NCI-H2227 (cell line): ENCODE data around the gene DHRS11.
A peak's percentile ranks its signal among the peaks of the same experiment; 100 is the strongest.

Experiments
- DNase-seq: peaks from one replicate; lab custom pipeline; 2025; ENCODE audit not compliant: unreplicated experiment; lab: John Stamatoyannopoulos, UW

Gene DHRS11

DNA sequence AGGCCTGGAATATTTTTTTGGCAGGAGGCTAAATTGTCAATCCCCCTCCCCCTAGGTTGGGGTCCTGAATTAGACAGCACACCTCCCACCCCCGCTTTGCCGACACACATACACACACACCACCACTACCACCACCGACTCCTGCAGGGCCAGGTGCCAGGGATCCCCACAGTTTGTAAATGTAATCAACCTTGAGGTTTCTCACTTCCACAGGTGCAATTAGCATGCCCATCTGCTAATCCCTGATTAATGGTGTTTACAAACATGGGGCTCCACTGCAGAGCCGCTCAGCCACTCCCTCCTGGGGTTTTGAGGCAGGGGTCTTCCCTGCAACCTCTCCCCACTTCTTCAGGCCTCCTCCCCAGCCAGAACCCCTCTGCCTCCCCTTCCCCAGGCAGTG is 21.5 kb downstream of the DHRS11 start:
- DNase-seq = no peak

DNA sequence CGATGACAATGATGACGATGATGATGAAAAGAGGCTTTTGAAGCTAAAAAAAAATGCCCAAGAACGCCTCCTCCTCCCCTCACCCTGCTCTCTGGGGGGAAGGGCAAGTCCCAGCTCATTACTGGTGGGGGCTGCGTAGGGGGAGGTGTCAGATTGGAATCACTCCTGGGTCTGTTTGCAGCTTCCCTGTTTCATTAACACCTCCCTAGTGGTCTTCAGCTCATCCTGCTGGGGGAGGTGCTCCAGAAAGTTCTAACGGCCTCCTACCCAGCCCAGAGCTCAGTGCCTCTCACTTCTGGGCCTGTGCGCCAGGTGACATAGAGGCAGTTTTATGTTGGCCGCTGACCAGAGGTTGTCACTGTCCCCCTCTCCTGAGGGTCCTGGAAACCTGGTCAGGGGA is 22.4 kb downstream of the DHRS11 start:
- no peak for DNase-seq

DNA sequence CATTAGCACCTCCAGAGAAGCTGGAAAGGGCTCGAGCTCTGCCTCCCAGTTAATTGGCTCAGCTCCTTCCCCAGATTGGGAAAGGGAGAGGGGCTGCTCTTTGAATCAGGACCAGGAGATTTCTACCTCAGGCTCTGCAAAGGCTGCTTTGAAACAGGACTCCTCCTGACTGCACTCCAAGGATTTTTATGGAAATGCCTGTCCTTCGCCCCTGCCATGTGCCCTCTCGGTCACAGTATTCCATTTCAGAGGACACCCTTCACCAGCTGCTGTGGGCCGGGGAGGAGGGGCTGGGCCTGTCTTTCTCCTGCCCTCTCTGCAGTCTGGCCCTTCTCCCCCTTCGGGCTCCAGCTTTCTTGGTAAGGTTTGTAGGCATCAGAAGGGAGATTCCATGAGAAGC is 23.3 kb downstream of the DHRS11 start:
- DNase-seq = no peak

DNA sequence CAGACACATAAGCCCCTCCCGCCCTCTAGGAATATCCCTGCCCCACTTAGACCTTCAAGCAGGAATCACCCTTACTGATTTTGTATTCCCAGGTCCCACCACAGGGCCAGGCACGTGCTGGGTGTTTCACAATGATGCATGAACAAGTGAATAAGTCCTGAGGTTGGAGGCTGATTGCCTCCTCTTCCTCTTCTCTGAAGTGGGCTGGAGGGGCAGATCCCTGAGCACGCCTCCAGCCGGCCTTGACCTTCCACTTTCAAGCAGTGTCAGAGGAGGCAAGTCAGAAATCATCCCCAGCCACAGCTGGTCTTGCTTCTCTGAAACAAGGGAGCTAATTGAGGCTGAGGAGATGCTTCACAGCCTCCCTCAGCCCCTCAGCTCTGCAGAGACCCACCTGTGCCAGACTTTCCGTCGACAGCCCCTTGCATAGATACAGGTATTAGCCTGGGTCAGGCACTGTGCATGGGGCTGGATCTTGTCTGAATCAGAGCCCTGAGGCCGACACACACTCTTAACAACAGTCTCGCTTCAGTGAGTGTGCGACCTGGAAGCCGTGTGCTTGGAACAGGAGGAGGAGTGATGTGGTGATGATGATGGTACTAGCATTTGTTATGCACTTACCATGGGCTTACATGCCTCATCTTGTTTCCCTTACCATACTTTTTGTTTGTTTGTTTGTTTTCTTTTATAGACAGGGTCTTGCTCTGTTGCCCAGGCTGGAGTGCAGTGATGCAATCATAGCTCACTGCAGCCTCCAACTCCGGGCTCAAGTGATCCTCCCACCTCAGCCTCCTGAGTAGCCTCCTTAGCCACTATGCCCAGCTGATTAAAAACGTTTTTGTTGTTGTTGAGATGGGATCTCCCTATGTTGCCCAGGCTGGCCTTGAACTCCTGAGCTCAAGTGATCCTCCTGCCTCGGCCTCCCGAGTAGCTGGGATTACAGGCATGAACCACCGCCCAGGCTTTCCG is 24.7 kb downstream of the DHRS11 start:
- no peak for DNase-seq

DNA sequence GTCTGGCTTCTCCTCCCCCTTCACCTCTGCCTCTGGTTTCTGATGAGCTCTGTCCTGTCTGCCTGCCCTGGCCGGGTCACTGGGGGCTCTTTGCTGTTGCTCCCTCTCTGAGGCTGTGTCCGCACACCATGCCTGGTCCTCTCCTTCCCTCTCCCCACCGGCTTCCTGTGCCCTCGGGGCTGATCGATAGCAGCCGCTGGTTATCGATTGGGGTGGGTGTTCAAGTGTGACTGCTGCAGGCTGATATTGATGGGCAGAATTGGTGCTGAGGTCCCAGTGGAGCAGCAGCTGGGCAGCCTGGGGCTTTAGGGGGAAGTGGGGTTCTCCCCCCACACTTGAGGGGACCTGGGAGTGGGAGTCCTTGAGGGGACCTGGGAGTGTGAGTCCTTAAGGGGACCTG is 26.1 kb downstream of the DHRS11 start:
- DNase-seq = no peak

DNA sequence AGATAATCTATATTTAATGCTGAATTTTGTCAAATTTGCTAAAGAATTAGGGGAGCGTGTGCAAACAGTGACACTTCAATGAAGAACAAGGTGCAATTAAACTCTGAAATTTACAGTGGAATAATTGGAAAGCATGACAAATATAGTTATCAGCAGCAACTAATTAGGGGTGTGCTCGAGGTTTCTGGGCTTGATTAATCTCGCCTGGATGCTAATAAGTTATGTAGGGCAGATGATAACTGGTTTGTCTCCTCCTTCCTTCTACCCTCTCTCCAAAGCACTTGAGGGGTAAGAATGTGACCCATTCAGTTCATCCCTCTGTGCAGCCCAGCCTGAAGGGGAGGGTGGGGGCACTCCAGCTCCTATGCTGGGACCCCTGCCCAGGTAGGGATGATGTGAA is 31.6 kb downstream of the DHRS11 start:
- no peak for DNase-seq

DNA sequence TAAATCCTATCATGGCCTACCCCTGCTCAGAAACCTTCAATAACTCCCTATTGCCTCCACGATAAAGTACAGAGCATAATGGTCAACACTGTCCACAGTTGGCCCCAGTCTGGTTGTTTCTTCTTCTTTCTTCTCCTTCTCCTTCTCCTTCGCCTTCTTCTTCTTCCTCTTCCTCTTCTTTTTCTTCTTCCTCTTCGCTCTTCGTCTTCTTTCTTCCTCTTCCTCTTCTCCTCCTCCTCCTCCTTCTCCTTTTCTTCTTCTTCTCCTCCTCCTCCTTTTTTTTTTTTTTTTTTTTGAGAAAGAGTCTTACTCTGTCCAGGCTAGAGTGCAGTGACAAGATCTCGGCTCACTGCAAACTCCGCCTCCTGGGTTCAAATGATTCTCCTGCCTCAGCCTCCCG is 33.5 kb downstream of the DHRS11 start:
- no peak for DNase-seq

DNA sequence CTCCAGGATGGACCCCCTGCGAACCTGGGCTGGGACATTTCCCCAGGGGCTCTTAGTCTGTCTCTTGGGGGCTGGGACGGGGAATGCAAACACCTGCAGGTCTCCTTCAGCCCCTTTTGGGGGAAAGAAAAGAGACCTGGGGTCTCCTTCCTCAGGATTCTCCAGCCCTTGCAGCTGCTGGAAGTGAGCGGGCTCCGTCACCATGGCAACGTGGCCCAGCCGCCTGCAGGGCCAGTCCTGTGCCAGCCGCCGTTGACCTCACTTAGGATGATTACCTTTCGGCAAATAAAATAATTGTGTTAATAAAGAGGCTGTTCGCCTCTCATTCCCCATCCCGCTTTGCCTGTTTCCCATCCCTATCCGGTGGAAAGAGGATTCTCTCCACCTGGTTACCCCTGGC is 35.4 kb downstream of the DHRS11 start:
- DNase-seq = peak; percentile 71

DNA sequence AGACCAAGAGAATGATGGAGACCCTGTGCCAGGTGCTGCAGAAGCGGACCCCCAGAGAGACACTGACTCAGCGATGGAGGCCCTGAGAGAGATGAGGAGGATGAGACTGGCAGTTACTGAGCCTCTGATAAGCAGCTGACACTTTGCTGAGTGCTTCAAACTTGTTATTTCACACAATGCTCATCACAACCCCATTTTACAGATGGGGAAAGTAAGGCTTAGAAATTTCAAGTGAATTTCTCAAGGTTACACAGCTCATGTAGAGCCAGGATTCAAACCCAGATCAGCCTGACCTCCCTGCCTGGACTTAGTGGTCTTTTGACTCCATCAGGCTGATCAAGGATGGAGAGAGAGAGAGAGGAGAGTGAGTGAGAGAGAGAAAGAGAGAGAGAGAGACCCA is 36.9 kb downstream of the DHRS11 start:
- no peak for DNase-seq

DNA sequence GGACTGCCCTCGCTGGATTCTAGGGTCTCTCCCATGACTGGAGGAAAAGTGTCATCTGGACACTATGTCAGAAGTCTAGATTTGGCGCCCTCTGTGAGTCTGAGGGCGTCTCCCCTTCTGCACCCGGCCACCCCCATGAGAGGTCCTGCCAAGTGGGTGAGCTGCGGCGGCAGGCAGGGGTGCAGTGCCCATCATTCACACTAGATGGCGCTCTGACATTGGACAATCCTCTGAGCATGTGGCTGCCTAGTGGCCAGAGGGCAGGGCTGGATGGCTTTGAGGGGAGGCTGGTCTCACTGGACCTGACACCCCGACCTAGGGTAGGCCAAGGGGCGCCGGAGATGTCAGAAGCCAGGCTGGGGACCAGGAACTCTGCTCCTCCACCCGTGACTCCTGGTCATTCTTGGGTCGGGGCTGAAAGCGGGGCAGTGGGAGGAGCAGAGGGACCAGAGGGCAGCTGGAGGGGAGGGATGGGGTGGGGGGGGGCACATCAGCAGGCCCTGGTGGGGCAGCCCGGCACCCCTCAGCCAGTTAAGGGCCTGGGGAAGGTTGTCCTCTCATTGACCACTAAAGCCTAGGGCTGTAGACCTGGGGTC is 37.7 kb downstream of the DHRS11 start:
- DNase-seq = peak; percentile 75

DNA sequence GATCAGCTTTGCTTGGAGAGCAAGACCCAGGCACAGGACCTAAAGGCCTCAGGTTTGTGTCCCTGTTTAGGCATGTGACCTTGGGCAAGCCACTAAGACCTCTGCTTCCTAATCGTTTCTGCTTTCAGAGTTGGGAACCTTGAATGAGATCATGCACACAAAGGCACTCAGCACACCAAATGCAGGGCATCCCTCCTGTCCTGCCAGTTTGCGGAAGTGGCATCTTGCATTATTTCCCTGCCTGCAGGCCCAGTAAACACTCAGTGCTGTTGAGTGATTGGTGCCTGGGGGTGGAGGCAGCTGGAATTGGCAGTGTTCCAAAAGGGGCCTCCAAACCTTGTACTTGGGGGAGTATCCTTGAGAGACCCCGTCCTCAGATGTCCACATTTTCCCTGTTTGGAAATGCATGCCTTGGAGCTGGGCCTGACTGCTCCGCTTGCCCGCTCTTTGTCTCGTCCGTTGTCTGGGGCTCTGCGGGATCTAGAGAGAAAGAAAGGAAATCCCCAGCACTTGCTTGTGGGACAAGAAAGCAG is 38.4 kb downstream of the DHRS11 start:
- peak; percentile 44 for DNase-seq

DNA sequence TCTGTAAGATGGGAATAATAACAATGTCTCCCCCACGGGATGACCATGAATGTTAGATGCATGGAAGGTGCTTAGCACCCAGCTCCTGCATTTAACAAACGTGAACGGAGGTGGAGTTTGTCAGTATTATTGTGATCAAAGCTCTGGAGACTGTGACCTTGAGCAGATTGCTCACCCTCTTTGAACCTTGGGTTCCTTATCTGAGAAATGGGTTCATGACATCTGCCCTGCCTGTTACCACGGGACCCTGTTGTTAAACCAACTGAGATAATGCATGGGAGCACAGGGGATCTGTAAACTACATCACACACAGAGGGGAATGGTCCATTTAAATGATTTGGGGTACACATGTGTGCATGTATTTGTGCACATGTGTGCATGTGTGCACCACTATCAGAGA is 39.3 kb downstream of the DHRS11 start:
- DNase-seq = no peak

DNA sequence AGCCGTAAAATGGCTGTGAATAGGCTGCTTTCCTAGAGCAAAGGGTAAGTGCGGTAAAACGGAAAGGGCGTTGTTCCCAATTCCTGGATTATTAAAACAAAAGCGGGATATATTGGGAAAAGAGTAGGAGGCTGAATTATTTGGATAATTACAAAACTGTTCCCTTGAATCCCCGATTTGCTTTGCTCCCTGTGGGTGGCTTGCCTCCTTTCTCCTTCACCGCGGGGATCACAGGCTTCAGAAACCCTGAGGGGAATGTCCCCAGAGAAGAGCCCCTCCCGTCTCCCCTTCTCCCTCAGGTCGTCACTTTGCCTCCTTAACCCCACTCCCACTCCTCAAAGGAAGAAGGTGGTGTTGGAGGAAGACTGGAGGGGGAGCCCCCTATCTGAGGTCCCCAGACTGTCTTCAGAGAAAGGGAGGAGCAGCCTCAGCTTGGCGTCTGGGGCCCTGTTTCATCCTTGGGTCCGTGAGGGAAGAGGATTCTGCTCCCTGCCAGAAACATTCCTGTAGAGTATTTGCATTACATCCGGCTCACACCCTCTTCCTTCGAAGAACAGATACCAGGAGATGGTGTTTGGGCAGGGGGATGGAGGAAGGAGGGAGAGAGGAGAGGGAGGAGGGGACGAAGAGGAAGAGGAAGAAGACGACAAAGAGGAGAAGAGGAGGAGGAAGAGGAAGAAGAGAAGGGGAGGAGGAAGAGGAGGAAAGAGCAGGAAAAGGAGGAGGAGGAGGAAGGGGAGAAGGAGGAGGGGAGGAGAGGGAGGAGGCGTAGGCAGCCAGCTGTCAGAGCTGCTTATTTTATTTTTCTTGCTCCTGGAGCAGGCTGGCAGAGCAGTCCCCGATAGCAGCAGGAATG is 41.5 kb downstream of the DHRS11 start:
- no peak for DNase-seq

DNA sequence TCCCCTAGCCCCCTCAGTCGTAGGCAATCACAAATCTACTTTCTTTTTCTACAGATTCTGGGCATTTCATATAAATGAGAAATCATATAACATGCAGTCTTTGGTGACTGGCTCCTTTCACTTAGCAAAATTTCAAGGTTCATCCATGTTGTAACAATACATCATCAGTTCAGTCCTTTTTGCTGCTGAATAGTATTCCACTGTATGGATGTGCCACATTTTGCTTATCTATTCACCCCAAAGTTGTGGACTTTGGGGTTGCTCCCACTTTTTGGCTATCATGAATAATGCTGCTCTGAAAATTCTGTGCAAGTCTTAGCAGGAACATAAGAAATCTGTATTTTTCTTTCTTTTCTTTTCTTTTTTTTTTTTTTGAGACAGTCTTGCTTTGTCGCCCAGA is 48.7 kb downstream of the DHRS11 start:
- DNase-seq = no peak

DNA sequence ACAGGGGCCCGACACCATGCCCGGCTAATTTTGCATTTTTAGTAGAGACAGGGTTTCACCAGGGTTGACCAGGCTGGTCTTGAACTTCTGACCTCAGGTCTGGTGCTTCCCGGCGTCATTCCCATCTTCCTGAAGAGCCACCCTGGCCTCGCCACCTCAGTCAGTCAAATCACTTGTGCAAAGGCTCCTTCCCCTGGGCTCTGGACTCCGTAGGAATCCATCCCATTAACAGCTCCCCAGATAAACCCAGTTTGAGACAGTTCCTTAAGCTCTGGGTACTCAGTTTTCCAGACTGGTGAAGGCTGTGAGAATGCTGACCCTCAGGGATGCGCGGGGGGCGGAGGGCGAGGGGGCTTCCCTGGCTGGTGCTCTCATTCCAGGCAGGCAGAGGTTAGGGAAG is 49.2 kb downstream of the DHRS11 start:
- no peak for DNase-seq

DNA sequence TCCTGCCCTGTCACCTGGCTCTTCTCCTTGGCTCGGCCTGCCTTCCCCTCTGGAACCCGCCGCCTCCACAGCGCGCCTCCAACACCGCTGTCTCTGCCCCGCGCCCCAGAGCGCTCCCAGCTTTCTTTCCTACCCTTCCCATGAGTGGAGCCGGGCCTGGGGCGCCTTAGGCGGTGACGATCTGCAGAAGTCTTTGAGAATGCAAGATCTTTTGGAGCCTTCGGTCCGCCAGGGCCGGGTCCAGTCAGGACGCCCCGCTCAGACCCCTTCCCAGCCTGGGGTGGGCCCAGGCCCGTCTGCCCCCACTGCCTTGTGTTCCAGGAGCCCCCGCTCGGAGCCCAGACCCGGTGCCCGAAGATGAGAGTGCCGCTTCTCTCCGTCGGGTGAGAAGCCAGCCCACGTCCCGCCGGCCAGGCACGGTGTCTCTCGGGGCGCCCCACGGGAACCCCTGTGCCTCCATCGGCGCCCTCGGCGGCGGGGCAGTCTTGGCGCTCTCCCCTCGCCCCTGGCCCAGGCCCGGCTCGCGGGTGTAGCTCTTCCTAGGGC is 49.7 kb downstream of the DHRS11 start:
- DNase-seq = no peak

DNA sequence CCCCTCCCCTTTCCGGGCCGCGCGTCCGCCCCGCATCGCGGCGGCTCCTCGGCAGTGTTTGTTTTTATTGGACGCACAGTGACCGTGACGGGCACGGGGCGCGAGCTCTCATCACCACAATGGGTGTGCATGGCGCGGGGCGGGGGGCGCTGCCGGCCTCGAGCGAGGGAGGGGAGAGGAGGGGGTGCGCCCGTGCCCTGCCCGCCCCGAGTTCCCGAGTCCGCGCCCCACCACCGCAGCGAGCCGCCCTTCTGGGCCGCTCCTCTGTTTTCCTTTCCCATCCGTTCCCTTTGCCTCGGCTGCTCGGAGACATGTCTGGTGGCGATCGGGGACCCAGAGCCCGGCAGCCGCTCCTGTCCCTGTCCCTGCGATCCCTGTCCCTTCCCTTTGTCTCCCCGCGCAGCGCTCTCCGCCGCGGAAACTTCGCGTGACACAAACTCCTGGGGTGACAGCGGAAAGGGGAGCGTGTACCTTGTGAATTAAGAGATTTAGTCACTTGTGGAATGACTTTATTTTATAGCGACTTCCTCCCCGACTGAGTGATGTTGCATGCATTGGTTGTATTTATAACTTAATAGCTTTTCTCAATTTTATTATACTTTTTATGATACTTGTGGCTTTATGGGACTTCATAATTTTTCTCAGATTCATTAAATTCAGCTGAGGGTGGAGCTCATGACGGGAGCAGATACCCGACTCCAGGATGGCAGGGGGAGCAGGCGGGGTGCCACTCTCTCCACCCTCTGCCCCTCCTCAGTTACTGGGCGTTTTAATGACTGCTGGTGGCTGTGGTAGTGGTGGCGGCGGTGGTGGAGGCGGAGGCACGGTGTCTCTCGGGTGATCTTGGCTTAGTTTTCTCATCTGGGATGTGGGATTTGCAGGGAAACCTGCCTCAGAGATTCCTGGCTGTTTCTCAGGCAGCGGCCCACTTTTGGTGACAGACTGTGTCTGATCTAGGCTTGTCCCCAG is 50.5 kb downstream of the DHRS11 start:
- no peak for DNase-seq

DNA sequence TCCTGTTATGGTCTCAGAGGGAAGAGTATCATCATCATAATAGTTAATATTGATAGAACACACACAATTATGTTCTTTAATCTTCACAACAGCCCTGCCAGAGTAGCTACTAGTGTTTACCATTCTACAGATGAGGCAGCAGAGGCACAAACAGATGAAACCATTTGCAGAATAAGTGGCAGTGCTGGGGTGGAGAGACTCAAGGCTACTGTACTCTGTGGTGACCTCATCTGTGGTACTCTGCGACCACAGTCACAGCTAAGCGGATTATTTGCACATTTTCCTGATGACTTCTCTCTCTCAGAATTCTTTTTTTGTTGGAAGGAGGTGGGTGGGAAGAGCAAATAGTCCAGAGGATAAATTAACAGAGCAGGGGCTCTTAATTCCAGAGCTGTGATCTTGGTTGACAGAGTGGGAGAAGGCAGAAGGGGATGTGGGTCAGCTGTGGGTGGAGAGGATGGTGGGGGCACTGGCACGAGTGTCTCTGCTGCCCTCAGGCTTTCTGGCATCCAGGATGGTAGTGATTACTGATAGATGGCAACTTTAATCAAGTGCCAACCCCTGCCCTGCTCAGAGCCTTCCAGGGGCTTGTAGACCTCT is 51.5 kb downstream of the DHRS11 start:
- DNase-seq = no peak

DNA sequence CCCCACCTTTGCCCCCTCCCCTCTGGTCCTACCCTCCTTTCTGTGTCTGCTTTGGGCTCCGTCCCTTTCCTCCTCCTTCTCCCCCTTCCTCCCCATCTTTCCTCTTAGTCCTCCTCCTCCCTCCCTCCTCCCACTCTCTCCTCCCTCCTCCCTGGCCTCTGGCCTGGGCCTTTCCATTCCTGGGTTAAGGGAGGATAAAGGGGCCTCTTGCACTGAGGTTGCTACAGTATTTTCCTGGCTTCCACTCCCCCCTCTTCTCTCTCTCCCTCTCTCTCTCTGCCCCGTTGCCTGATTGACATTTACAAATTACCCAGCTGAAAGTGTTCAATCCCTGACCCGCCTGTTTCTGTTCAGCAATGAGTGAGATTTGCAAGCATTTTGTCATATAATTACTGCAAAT is 53.7 kb downstream of the DHRS11 start:
- DNase-seq = peak; percentile 54

DNA sequence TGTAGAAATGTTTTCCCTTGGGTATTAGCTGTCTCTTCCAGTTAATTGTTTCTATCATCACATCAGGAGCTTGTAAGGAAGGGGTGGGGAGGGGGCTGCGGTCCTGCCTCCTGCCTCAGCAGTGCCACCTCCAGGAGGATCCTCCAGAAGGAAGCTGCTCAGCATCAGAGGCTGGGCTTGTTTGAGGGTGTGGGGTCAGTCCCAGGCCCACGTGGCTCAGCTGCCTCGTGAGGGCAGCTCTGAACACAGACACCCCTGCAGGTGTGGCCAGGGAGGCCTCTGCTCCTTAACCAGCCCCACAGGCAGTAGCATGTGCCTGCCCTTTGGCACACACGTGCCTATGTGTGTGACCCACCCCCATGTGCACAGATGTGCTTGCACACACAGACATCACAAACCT is 56.0 kb downstream of the DHRS11 start:
- peak; percentile 25 for DNase-seq
